VCaP (cell line): ENCODE results near the gene PRKCH.

Experiments used
- H3K27ac ChIP-seq: fragments of 450-650 bp; 2 replicates; pipeline ENCODE4 v1.5.1; 2017
- TF ChIP-seq, protein P1 (sequence below): fragments of 450-650 bp; conservative IDR thresholded peaks from 2 replicates; pipeline ENCODE4 v1.5.1; 2017; ENCODE audit warnings: mild to moderate bottlenecking, moderate library complexity

The PRKCH gene

GRCh38 chr14:61337893-61338292, 16.5 kb downstream of the PRKCH start:
- TF ChIP-seq, protein P1, sequence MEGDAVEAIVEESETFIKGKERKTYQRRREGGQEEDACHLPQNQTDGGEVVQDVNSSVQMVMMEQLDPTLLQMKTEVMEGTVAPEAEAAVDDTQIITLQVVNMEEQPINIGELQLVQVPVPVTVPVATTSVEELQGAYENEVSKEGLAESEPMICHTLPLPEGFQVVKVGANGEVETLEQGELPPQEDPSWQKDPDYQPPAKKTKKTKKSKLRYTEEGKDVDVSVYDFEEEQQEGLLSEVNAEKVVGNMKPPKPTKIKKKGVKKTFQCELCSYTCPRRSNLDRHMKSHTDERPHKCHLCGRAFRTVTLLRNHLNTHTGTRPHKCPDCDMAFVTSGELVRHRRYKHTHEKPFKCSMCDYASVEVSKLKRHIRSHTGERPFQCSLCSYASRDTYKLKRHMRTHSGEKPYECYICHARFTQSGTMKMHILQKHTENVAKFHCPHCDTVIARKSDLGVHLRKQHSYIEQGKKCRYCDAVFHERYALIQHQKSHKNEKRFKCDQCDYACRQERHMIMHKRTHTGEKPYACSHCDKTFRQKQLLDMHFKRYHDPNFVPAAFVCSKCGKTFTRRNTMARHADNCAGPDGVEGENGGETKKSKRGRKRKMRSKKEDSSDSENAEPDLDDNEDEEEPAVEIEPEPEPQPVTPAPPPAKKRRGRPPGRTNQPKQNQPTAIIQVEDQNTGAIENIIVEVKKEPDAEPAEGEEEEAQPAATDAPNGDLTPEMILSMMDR = no peak

GRCh38 chr14:61338457-61338856, 17.1 kb downstream of the PRKCH start:
- TF ChIP-seq, protein P1 = no peak
- H3K27ac ChIP-seq = no peak overlapping the region

More at GRCh38 chr14:61337893-61338292, 16.5 kb downstream of the PRKCH start:
- H3K27ac ChIP-seq = no peak overlapping the region

DNA sequence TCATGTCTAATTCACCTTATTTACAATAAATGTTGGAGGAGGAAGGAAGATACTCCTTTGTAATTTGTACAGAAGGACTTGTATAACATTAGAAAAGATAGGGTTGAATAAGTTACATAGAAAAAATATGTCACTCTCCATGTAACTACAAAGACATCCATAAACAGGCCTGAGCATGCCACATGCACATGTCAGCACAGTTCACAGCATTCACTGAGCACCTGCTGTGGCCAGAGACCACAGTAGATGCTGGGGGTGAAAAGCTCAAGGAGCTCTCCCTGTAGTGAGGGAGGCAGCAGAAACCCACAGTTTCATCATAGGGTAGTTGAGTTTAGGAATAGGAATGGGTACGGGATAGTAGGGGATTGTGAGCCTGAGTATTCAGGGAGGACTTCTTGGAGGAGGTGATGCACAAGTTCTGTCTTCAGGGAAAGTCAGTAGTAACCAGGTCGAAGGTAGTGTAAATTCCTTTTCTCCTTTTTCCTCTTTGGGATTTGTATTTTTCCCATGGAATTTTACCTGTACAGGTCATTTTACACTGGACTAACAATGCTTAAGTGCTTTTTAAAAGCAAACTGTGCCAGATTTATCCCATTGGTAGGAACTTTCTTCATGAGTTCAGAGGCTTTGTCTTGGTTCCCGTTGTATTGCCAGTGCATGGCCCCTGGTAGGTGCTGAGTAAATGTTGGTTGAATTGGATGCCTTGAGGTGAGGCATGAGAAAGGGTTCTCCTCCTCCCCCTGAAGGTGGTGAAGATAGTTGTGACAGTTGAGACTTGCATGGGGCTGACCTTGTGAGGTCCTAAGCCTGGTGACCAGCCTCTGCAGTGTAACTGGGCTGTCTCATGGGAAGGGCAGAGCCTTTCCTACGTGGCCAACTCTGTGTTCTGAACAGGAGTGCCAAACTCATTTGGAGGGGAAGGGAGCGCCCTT, 20.2 kb downstream of the PRKCH start:
- TF ChIP-seq, protein P1 = no peak
- H3K27ac ChIP-seq = no peak overlapping the region

- TF ChIP-seq, protein P1 = no peak
- no peak overlapping the region for H3K27ac ChIP-seq
These were observed 21.1 kb downstream of the PRKCH start for GRCh38 chr14:61342486-61342885.

GRCh38 chr14:61342932-61343331, 21.6 kb downstream of the PRKCH start:
- no peak overlapping the region for H3K27ac ChIP-seq
- TF ChIP-seq, protein P1 = no peak

- TF ChIP-seq, protein P1 = no peak
These were observed 22.1 kb downstream of the PRKCH start for GRCh38 chr14:61343471-61343870.

DNA sequence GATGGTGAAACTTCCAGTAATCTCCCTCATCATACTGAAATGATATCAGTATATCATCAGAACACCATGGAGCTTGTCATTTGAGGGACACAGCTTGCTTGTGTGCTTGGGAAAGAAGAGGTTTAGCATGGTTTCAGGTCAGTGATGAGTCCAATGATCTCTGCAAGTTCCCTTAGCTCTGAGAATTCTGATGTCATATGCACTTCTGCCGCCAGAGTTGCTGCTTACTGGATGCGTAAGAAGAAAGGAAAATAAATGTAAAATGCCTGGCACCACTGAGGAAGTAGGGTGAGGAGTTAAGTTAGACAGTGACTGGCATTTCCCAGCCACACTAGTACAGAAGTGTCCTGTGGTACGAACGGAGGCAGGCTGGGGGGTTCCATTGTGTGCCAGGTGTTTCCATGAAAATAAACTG, 22.6 kb downstream of the PRKCH start:
- no peak overlapping the region for H3K27ac ChIP-seq

More at GRCh38 chr14:61343471-61343870, 22.1 kb downstream of the PRKCH start:
- no peak overlapping the region for H3K27ac ChIP-seq

More for the DNA sequence above, 22.6 kb downstream of the PRKCH start:
- TF ChIP-seq, protein P1 = no peak
